Measurements from ENCODE around the gene CORO7.

DNA sequence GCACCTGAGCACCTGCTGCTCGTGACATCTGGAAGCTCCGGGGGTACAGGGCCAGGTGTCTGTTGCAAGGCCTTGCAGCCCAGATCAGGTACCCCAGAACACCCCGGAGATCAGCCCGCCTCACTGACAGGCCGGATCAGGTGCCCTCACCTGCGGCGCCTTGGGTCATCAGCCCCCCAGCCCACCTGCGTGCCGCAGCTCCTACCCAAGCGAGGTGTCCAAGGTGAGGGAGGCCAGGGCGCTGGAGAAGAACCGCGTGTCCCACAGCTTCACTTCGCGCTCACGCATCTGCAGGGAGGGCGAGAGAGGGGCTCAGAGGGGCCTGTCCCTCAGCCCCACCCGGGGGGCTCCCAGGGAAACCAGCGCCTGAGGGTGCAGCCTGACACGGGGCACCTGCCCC lies 28.6 kb downstream of the CORO7 start:
- TF ChIP-seq CTCF (IDR thresholded peaks at IDR 0.05) (no peak), EP300 (IDR thresholded peaks at IDR 0.05; ENCODE audit: low read depth) (no peak), POLR2A (IDR thresholded peaks at IDR 0.05) (no peak), POLR2AphosphoS5 (IDR thresholded peaks at IDR 0.05) (no peak)

Measured in transverse colon (tissue), 4 donors.